ENCODE data around the gene ZSCAN9.

The ZSCAN9 gene

DNA sequence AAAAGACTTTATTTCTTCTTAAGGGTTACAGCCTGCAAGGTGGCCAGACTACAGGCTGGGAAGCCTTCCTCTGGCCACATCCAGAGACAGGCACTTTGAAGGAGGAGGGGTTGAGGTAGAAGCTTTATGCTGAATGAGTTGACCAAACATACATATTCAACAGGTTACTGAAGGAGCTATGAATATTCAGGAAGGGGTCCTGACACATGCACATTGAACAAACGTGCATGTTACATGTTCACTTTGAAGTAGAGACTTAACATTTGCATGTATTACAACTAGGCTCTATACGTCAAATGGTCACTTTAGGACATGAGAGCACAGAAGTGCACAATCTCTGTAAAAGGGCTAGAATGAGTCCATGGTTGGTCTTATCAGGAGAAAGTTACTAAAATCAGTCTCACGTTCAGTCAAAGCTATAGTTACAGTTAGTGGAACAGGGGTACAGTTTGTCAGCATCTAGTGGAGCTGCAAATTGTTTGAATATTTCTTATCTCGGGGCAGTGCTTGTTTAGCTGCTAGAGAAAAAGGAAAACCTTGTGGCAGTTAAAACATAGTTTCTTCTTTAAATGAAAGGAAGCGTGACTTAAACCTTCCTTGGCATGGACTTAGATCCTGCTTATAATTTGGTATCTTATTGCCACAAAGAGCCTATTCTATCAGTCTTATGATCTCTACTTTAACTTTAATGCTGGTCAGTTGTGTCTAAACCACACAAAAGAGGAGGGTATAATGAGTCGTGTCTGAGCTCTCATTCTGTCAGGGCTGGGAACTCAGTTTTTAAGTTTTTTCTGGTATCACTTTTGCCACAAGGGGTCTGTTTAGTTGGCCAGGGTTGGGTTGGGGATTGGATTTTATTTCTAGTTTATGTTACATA, 4.6 kb upstream of the ZSCAN9 start:
- DNase-seq (ENCODE audit: low spot score), result peak; percentile 21

GRCh38 chr6:28224131-28225055, 682 bp upstream of the ZSCAN9 start:
- no peak for DNase-seq (ENCODE audit: low spot score)

GRCh38 chr6:28226460-28226859, 1.4 kb downstream of the ZSCAN9 start:
- no peak for DNase-seq (ENCODE audit: low spot score)

DNA sequence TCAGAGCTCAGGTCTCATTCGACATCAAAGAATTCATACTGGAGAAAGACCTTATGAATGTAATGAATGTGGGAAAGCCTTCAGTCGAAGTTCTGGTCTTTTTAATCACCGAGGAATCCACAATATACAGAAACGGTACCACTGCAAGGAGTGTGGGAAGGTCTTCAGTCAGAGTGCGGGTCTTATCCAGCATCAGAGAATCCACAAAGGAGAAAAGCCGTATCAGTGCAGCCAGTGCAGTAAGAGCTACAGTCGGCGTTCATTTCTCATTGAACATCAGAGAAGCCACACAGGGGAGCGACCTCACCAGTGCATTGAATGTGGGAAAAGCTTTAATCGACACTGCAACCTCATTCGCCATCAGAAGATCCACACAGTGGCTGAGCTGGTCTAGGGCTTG, 7.7 kb downstream of the ZSCAN9 start:
- DNase-seq (ENCODE audit: low spot score), result no peak

DNA sequence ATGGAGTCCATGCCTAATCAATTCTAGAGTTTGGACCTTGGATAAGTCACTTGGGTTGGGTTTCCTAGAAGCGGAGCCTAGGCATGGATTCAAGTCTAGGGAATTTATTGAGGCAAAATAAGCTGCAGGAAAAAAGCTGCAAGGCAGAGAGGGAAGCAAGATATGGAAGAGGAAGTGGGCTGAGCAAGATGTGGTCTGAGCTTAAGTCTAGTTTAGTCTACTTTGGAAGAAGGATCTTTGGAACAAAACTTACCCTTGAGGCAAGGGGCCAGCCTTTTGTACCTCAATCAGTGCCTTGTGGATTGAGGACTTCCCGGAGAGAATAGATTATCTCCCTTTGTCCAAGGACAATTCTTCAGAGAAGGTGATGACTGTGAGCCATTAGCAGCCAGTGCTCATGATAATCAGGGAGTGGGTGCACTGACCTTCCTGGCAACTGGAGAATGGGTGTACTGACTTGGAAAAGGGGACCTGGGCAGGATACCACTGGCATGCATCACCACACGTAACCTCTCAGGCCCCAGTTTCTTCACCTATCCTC, 10.9 kb downstream of the ZSCAN9 start:
- no peak for DNase-seq (ENCODE audit: low spot score)

DNA sequence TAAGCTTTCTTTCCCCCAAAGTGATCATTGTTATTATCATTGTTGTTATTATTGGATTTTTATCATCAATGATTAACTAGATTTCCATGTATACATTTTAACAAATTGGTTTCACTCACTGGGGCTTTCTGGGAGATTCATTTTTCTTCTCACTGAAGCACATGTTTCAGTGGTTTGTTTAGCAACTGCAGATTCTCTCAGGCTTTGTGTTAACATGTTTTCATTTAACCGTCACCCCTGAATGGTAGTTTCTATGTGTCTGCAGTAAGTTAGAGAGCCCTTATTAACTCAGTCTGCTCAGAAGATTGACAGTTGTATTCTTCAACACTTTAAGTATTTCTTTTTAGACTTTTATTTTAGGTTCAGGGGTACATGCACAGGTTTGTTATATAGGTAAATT, 14.6 kb downstream of the ZSCAN9 start:
- DNase-seq (ENCODE audit: low spot score), result no peak

DNA sequence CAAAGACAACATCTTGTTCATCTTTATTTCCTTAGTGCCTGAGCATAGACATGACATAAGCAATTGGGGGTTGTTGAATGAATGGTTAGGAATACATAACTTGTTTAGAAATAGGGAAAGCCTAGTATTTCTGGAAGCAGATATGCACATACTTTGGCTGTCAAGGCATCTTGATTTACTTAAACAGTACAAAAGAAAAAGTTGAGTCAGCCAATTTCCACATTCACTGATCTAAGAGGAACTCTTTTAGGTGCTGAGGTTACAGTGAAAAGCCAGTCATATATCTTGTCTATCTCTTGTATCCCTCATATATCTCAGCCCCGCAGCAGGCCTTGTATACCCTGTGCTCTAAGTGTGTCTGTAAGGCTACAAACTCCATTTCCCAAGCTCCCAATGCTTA, 15.4 kb downstream of the ZSCAN9 start:
- no peak for DNase-seq (ENCODE audit: low spot score)

- no peak for DNase-seq (ENCODE audit: low spot score)
These were observed 18.9 kb downstream of the ZSCAN9 start for GRCh38 chr6:28243946-28244345.

DNA sequence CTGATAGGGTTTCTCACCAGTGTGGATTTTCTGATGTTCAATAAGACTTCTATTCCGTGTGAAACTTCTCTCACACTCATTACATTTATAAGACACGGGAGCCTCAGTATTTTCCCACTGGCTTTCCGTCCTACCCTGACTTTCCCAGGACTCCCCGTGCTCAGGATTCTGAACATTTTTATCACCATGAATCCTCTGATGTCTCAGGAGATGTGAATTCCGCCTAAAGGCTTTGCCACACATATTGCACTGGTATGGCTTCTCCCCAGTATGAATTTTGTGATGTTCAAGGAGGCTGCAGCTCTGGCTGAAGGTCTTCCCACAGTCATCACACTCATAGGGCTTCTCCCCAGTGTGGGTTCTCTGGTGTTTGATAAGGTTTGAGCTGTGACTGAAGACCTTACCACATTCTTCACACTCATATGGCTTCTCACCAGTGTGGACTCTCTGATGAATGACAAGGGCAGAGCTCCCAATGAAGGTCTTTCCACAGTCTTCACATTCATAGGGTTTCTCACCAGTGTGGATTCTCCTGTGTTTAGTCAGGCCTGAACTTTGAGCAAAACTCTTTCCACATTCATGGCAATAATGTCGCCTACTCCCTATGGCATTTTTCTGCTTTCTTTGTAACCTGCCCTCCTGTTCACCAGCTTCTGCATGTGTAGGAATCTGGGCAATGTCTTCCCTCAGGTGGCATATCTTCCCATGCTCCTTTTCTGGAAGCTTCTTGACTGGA, 20.3 kb downstream of the ZSCAN9 start:
- no peak for DNase-seq (ENCODE audit: low spot score)

GRCh38 chr6:28248916-28249315, 23.8 kb downstream of the ZSCAN9 start:
- no peak for DNase-seq (ENCODE audit: low spot score)

DNA sequence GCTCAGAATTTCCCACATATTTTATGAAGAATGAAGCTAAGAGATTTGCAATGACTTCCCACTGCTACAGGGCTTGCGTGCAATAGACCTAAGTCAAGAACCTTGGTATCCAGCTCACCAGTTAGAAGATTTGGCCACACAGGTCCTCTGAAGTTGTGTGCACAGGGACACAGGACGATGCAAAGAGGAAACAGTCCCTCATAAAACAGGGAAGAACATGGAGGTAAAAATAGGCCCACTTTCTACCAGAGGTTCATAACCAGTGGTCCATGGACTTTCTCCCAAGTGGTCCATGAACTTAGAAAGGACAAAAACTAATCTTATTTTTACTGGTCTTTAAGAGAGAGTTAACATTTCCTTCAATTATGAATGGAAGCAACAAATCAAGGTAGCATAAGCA, 25.7 kb downstream of the ZSCAN9 start:
- no peak for DNase-seq (ENCODE audit: low spot score)

GRCh38 chr6:28251661-28252008, 26.6 kb downstream of the ZSCAN9 start:
- peak; percentile 47 for DNase-seq (ENCODE audit: low spot score)

DNA sequence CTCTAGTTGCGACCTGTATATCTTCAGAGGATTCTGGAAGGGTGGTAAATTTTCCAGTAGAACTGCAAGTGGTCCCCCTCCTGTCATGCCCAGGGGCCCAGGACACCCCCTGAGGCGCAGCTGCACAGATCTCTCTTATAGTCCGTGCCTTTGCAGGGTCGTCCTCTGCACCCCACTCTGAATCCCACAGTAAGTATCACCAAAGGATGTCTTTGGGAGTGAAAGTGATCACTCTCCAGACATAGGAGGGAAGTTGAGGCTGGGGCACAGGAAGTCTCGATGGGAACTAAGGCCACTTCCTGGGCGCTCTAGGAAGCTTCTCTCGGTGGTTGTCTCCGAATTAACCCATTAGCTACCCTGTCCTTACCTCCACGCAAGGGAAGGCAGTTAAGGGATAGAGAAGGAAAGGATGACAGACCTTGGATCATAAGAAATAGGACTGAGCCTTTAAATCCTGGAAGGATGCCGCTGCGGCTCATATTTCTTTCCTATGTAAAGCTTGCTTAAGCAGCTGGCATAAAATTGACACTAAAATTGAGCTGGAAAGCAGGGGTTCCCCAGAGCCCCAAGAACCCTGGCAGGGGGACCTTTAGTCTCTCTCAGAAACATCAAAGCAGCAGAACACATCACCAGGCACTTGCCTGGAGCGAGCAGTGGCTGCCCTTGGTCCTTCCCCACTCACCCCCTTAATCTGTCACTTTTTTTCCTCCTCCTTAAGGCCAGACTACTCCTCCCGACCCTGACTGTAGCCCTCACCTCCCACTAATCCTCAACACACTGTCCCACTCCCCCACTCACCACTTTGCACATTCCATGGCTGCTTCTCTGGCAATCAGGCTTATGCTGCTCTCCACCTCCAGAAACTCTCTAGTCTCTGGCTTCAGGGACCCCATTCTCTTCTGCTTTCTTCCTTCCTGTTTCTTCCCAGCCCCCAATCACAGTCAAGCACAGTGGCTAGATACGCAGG, 27.2 kb downstream of the ZSCAN9 start, which contains the start of gene ZKSCAN4:
Gene ZKSCAN4 (minus strand): TSS at position 261 of the 967 bp plus-strand sequence. CDS start 289 bp downstream, outside the sequence.
- DNase-seq (ENCODE audit: low spot score), result peak; percentile 84

- peak; percentile 40 for DNase-seq (ENCODE audit: low spot score)
These were observed 29.0 kb downstream of the ZSCAN9 start for GRCh38 chr6:28254121-28254519.

GRCh38 chr6:28257042-28257441, 32.0 kb downstream of the ZSCAN9 start:
- DNase-seq (ENCODE audit: low spot score), result no peak

- no peak for DNase-seq (ENCODE audit: low spot score)
These were observed 34.1 kb downstream of the ZSCAN9 start, which contains the start of gene NKAPL for GRCh38 chr6:28258877-28259777. Gene NKAPL, plus strand, starts transcription at chr6:28259297. Its CDS starts 75 bp downstream, at chr6:28259372.

DNA sequence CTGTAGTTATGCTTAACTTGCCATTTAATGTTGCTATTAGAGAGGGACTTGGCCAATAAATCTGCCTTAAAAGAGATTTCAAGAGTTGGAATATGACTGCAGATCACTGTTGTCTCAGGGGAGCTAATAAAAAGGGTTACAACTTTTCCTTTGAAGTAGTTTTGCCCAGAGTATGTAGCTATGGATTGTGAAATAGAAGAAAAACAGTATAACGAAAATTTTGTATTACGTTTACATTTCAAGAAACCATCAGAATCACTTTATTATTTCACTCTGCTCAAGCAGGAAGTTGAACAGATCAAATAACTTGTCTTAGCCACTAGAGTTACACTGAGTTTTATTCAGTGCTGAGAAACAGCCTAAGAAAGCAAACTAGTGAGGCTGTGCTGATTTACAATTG, 38.8 kb downstream of the ZSCAN9 start:
- no peak for DNase-seq (ENCODE audit: low spot score)

GRCh38 chr6:28264834-28265401, 39.8 kb downstream of the ZSCAN9 start:
- DNase-seq (ENCODE audit: low spot score), result no peak

- DNase-seq (ENCODE audit: low spot score), result no peak
These were observed 41.5 kb downstream of the ZSCAN9 start for GRCh38 chr6:28266563-28266961.

Data from NAMALWA (cell line).